Esophagus (tissue), 2 donors: Measurements from ENCODE around the gene ABCA1. TPM values are rescaled to one million over a fixed set of nuclear protein-coding genes. Genes with fewer than 3 reads are reported as not detected.
A peak's percentile ranks its signal among the peaks of the same experiment; 100 is the strongest.

Experiments used
- H3K27ac ChIP-seq, 2 donors: one replicate each; pipeline ENCODE4 v1.5.1; 2013; ENCODE audit warnings: low read depth in 2 of 2, mild to moderate bottlenecking in 2 of 2, inconsistent platforms in 1 of 2, low read length in 1 of 2, moderate library complexity in 1 of 2
- H3K27me3 ChIP-seq, 2 donors: one replicate each; pipeline ENCODE4 v1.6.1; 2013; ENCODE audit warnings: low read length in 2 of 2, control low read depth in 1 of 2, mild to moderate bottlenecking in 1 of 2; ENCODE audit not compliant: insufficient read depth in 2 of 2, control insufficient read depth in 1 of 2
- H3K36me3 ChIP-seq, 2 donors: one replicate each; pipeline ENCODE4 v1.6.1; 2013; ENCODE audit warnings: low read length in 1 of 2; ENCODE audit not compliant: control insufficient read depth in 2 of 2, insufficient read depth in 2 of 2
- H3K4me1 ChIP-seq, 2 donors: one replicate each; pipeline ENCODE4 v1.6.1; 2013; ENCODE audit warnings: low read length in 1 of 2; ENCODE audit not compliant: control insufficient read depth in 2 of 2, insufficient read depth in 2 of 2
- H3K4me3 ChIP-seq, 2 donors: one replicate each; pipeline ENCODE4 v1.5.1; 2013; ENCODE audit warnings: low read length in 2 of 2, mild to moderate bottlenecking in 2 of 2, low read depth in 1 of 2, moderate library complexity in 1 of 2
- H3K9me3 ChIP-seq, 2 donors: one replicate each; pipeline ENCODE4 v1.6.1; 2013; ENCODE audit warnings: mild to moderate bottlenecking in 2 of 2, low read depth in 1 of 2, low read length in 1 of 2, moderate library complexity in 1 of 2; ENCODE audit not compliant: control insufficient read depth in 2 of 2, insufficient read depth in 1 of 2
- WGBS, 2 donors: extraction: QIAGEN DNeasy Blood & Tissue Kit; methylation state at CpG; one replicate each; pipeline ENCODE4 v1.1.7; 2013; 5-methylcytosine and 5-hydroxymethylcytosine counted together
- polyA plus RNA-seq, 2 donors: library from polyadenylated mRNA; stranded (reverse); fragments of 200-250 nt; gene quantifications; one replicate each; pipeline ENCODE4 v1.2.3, GENCODE V29; 2013
- donor health status: healthy with polysubstance abuse.
- donor health status: Bipolar disorder and iron deficiency.

ABCA1 gene
- polyA plus RNA-seq, 2 donors: 2.7 to 2.9 TPM

GRCh38 chr9:104747565-104748358 lies 180.2 kb downstream of the ABCA1 start, which contains the start of gene NIPSNAP3A:
TSS of gene NIPSNAP3A (plus strand) at chr9:104747683. CDS start at chr9:104747793, 110 bp downstream.
- H3K9me3 ChIP-seq: no peaks in the 10 kb centered on the region
- no peaks in the 10 kb centered on the region for H3K36me3 ChIP-seq
- WGBS, 2 donors: 0% methylated on average over 65 to 71 of the region's 71 CpGs
- H3K4me3 ChIP-seq: peak within 1 kb of the TSS; percentile 71 to 92
- H3K27ac ChIP-seq: peak within 1 kb of the TSS; percentile 96 to 98
- H3K27me3 ChIP-seq: no peaks in the 10 kb centered on the region
- no peaks in the 10 kb centered on the region for H3K4me1 ChIP-seq

GRCh38 chr9:104747245-104747564 lies 180.8 kb downstream of the ABCA1 start:
- Histone ChIP-seq H3K27ac (peak overlapping the region; percentile 96 to 98), H3K27me3 (no peaks in the 10 kb centered on the region), H3K4me1 (no peaks in the 10 kb centered on the region), H3K36me3 (no peaks in the 10 kb centered on the region), H3K9me3 (no peaks in the 10 kb centered on the region), H3K4me3 (peak overlapping the region; percentile 71 to 92)
- WGBS, 2 donors: 0 to 1% methylated on average over 9 of the region's 9 CpGs

GRCh38 chr9:104746798-104747197 lies 181.2 kb downstream of the ABCA1 start:
- Histone ChIP-seq H3K27ac (peak overlapping the region in 1 of 2 donors; percentile 98), H3K27me3 (no peaks in the 10 kb centered on the region), H3K36me3 (no peaks in the 10 kb centered on the region), H3K9me3 (no peaks in the 10 kb centered on the region), H3K4me3 (peak overlapping the region in 1 of 2 donors; percentile 71), H3K4me1 (no peaks in the 10 kb centered on the region)
- 3 to 12% methylated on average over 1 of the region's 1 CpG for WGBS, 2 donors

GRCh38 chr9:104746285-104746684 lies 181.7 kb downstream of the ABCA1 start:
- Histone ChIP-seq H3K9me3 (no peaks in the 10 kb centered on the region), H3K27ac (no peak overlapping the region), H3K36me3 (no peaks in the 10 kb centered on the region), H3K4me3 (no peak overlapping the region), H3K4me1 (no peaks in the 10 kb centered on the region), H3K27me3 (no peaks in the 10 kb centered on the region)
- 81 to 85% methylated on average over 2 of the region's 2 CpGs for WGBS, 2 donors

GRCh38 chr9:104745852-104746251 lies 182.1 kb downstream of the ABCA1 start:
- Histone ChIP-seq H3K4me1 (no peaks in the 10 kb centered on the region), H3K4me3 (no peak overlapping the region), H3K9me3 (no peaks in the 10 kb centered on the region), H3K27me3 (no peaks in the 10 kb centered on the region), H3K36me3 (no peaks in the 10 kb centered on the region), H3K27ac (no peak overlapping the region)
- 69 to 76% methylated on average over 1 of the region's 1 CpG for WGBS, 2 donors

- 31 to 37% methylated on average over 7 of the region's 7 CpGs for WGBS, 2 donors
- Histone ChIP-seq H3K4me1 (no peaks in the 10 kb centered on the region), H3K27ac (no peak overlapping the region), H3K9me3 (no peaks in the 10 kb centered on the region), H3K4me3 (no peak overlapping the region), H3K27me3 (no peaks in the 10 kb centered on the region), H3K36me3 (no peaks in the 10 kb centered on the region)
Observed at GRCh38 chr9:104743376-104743985, 184.5 kb downstream of the ABCA1 start.

GRCh38 chr9:104740621-104741020 lies 187.3 kb downstream of the ABCA1 start:
- H3K27ac ChIP-seq: no peak overlapping the region
- no peak overlapping the region for H3K4me3 ChIP-seq

GRCh38 chr9:104738452-104738851 lies 189.5 kb downstream of the ABCA1 start:
- H3K4me1 ChIP-seq: no peaks in the 10 kb centered on the region

More at GRCh38 chr9:104740621-104741020, 187.3 kb downstream of the ABCA1 start:
- Histone ChIP-seq H3K27me3 (no peaks in the 10 kb centered on the region), H3K4me1 (no peaks in the 10 kb centered on the region), H3K9me3 (no peaks in the 10 kb centered on the region), H3K36me3 (no peaks in the 10 kb centered on the region)
- WGBS, 2 donors: 24 to 38% methylated on average over 1 of the region's 1 CpG

More at GRCh38 chr9:104738452-104738851, 189.5 kb downstream of the ABCA1 start:
- WGBS, 2 donors: 68 to 71% methylated on average over 3 of the region's 3 CpGs
- Histone ChIP-seq H3K36me3 (no peaks in the 10 kb centered on the region), H3K27ac (no peak overlapping the region), H3K9me3 (no peaks in the 10 kb centered on the region), H3K27me3 (no peaks in the 10 kb centered on the region), H3K4me3 (no peak overlapping the region)
